Right atrium auricular region (tissue), 2 donors: ENCODE results near the gene CALCR. TPM values are rescaled to one million over a fixed set of nuclear protein-coding genes. Genes with fewer than 3 reads are reported as not detected.

Experiments
- DNase-seq: peaks from one replicate; pipeline ENCODE4 v3.0.0-alpha.2; 2019; ENCODE audit warnings: low spot score
- H3K27ac ChIP-seq, 2 donors: fragments of 200-600 bp; sonication (generic); 1 replicate in 1 of 2; 2 replicates in 1 of 2; pipeline ENCODE4 v1.5.1; 2016 to 2019
- H3K27me3 ChIP-seq, 2 donors: fragments of 200-600 bp; sonication (generic); one replicate each; pipeline versions ENCODE4 v1.5.1 to v1.6.0; 2017 to 2019
- H3K36me3 ChIP-seq: fragments of 200-600 bp; sonication (generic); one replicate; pipeline ENCODE4 v1.5.1; 2016
- H3K4me1 ChIP-seq, 2 donors: fragments of 200-600 bp; sonication (generic); one replicate each; pipeline versions ENCODE4 v1.5.1 to v1.6.0; 2017 to 2019
- H3K4me3 ChIP-seq, 2 donors: fragments of 200-600 bp; sonication (generic); 1 replicate in 1 of 2; 2 replicates in 1 of 2; pipeline ENCODE4 v1.5.1; 2017 to 2019; ENCODE audit warnings: mild to moderate bottlenecking in 1 of 2, moderate library complexity in 1 of 2
- H3K9me3 ChIP-seq, 2 donors: fragments of 200-600 bp; sonication (generic); one replicate each; pipeline ENCODE4 v1.5.1; 2019
- CTCF ChIP-seq, 2 donors: fragments of 200-600 bp; sonication (generic); IDR thresholded peaks; one replicate each; pipeline ENCODE4 v1.5.1; 2019; ENCODE audit warnings: antibody characterized with exemption in 2 of 2
- total RNA-seq, 2 donors: library from RNA; depleted of rRNA; stranded (reverse); fragments of >200 nt; gene quantifications; one replicate each; pipeline ENCODE4 v1.1.0, GENCODE V29; 2016

The CALCR gene
- total RNA-seq, 2 donors from 2014 or later = 0.15 TPM; not detected in 1

- no peaks in the 10 kb centered on the region for H3K9me3 ChIP-seq
- H3K36me3 ChIP-seq = no peaks in the 10 kb centered on the region
- H3K4me1 ChIP-seq = no peaks in the 10 kb centered on the region
- H3K27ac ChIP-seq = no peak overlapping the region
- no peak for DNase-seq
- H3K4me3 ChIP-seq = no peak overlapping the region
- TF ChIP-seq CTCF (IDR thresholded peaks at IDR 0.05) = no peak
- no peaks in the 10 kb centered on the region for H3K27me3 ChIP-seq
Measured at GRCh38 chr7:93562936-93563335, 11.6 kb downstream of the CALCR start.

GRCh38 chr7:93562106-93562505 is 12.4 kb downstream of the CALCR start:
- no peaks in the 10 kb centered on the region for H3K27me3 ChIP-seq
- no peak for TF ChIP-seq CTCF (IDR thresholded peaks at IDR 0.05)
- no peaks in the 10 kb centered on the region for H3K4me1 ChIP-seq
- no peaks in the 10 kb centered on the region for H3K36me3 ChIP-seq
- no peaks in the 10 kb centered on the region for H3K9me3 ChIP-seq
- H3K27ac ChIP-seq = no peak overlapping the region
- H3K4me3 ChIP-seq = no peak overlapping the region
- DNase-seq = no peak

- no peaks in the 10 kb centered on the region for H3K27me3 ChIP-seq
- H3K27ac ChIP-seq = no peak overlapping the region
- no peak for DNase-seq
- no peak overlapping the region for H3K4me3 ChIP-seq
- TF ChIP-seq CTCF (IDR thresholded peaks at IDR 0.05) = no peak
- no peaks in the 10 kb centered on the region for H3K36me3 ChIP-seq
- H3K9me3 ChIP-seq = no peaks in the 10 kb centered on the region
- no peaks in the 10 kb centered on the region for H3K4me1 ChIP-seq
Measured at GRCh38 chr7:93559639-93560491, 14.7 kb downstream of the CALCR start.

GRCh38 chr7:93558705-93559614 is 15.6 kb downstream of the CALCR start:
- Histone ChIP-seq H3K27me3 (no peaks in the 10 kb centered on the region), H3K9me3 (no peaks in the 10 kb centered on the region), H3K4me1 (no peaks in the 10 kb centered on the region), H3K27ac (no peak overlapping the region), H3K36me3 (no peaks in the 10 kb centered on the region), H3K4me3 (no peak overlapping the region)
- no peak for DNase-seq
- no peak for TF ChIP-seq CTCF (IDR thresholded peaks at IDR 0.05)

GRCh38 chr7:93551931-93552330 is 22.6 kb downstream of the CALCR start:
- no peak overlapping the region for H3K27ac ChIP-seq
- H3K27me3 ChIP-seq = no peaks in the 10 kb centered on the region
- H3K4me3 ChIP-seq = no peak overlapping the region
- no peaks in the 10 kb centered on the region for H3K36me3 ChIP-seq
- H3K4me1 ChIP-seq = no peaks in the 10 kb centered on the region
- no peak for TF ChIP-seq CTCF (IDR thresholded peaks at IDR 0.05)
- DNase-seq = no peak
- no peaks in the 10 kb centered on the region for H3K9me3 ChIP-seq
